GM12875 (cell line): Measurements from ENCODE around the gene GRIP2.

Source experiments
- H3K4me3 ChIP-seq: one replicate; pipeline ENCODE4 v1.5.1; 2011; ENCODE audit warnings: low read depth, low read length, control low read depth
- CTCF ChIP-seq: IDR thresholded peaks from 2 replicates; pipeline ENCODE4 v1.5.1; 2011; ENCODE audit warnings: low read depth, mild to moderate bottlenecking, control low read depth, inconsistent platforms, low read length, moderate library complexity, borderline replicate concordance; ENCODE audit not compliant: insufficient read depth

Gene GRIP2

DNA sequence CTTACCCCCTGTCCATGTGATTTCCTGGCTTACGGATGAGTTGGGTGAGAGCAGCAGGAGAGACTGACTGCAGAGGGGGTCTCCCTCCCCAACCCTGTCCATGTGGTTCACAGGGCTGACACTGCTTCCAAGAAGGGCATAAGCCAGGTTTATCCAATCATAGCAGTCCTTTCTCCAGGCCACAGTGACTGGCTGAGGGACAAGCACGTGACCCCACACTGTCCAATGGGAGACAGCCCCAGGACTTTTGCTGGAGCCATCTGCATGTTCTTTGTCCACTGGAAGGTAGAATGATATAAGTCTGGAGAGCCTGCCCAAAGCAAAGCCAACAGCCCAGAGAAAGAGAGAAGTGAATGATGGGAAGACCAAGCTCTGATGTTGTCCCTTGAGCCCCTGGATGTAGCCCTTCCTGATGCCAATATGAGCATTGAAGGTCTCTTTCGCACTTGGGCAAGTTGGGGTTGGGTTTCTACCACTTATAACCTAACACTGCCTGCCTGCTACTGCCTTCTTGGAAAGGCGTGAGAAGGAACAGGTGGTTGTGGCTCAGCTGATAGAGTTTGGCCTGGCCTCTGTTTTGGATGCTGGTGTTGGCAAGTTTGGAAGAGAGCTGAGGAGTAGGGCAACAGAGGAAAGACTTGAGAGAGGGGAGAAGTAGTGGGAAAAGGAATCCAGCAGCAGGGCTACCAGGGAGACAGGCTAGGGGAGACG is 41.3 kb upstream of the GRIP2 start:
- no peak for TF ChIP-seq CTCF
- no peak overlapping the region for H3K4me3 ChIP-seq

GRCh38 chr3:14577897-14578296 is 37.8 kb upstream of the GRIP2 start:
- TF ChIP-seq CTCF, result no peak
- no peak overlapping the region for H3K4me3 ChIP-seq

DNA sequence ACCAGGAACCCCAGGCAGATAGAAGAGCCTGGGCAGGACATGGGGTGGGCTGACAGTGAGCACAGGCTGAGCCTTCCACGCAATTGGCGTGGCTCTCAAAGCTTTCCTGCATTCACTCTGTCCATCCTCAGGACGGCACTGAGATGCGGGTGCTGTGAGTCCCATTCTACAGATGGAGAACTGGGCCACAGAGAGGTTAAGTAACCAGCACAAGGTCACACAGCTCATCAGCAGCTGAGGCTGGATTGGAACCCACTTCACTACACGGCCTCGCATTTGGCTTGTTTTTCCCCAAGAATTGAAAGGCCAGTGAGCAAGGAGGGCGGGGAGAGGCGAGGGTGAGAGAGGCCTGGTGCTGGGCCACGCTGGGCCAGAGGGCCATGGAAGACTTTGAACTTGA is 36.0 kb upstream of the GRIP2 start:
- no peak overlapping the region for H3K4me3 ChIP-seq
- no peak for TF ChIP-seq CTCF

DNA sequence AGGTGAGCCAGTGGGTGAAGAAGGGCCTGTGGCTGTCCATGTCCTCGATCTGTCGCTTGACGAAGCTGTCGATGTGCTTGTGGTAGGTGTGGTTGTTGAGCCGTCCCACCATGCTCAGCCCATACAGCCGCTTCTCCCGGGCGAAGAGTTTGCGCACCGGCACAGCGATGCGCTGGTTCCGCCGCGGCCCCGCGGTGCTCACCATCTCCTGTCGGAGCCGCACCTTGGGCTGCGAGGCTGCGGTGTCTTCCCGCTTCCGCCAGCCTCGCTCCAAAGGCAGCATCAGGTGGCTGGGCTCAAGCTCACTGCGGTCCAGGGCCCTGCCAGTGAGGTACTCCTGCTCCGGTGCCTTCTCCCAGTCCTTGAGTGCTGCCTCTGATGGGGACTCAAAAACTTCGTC is 34.0 kb upstream of the GRIP2 start:
- TF ChIP-seq CTCF, result no peak

GRCh38 chr3:14573706-14574105 is 33.6 kb upstream of the GRIP2 start:
- no peak overlapping the region for H3K4me3 ChIP-seq

More for the DNA sequence above, 34.0 kb upstream of the GRIP2 start:
- no peak overlapping the region for H3K4me3 ChIP-seq

GRCh38 chr3:14570864-14571263 is 30.7 kb upstream of the GRIP2 start:
- H3K4me3 ChIP-seq, result no peak overlapping the region
- no peak for TF ChIP-seq CTCF

More at GRCh38 chr3:14573706-14574105, 33.6 kb upstream of the GRIP2 start:
- TF ChIP-seq CTCF, result no peak

DNA sequence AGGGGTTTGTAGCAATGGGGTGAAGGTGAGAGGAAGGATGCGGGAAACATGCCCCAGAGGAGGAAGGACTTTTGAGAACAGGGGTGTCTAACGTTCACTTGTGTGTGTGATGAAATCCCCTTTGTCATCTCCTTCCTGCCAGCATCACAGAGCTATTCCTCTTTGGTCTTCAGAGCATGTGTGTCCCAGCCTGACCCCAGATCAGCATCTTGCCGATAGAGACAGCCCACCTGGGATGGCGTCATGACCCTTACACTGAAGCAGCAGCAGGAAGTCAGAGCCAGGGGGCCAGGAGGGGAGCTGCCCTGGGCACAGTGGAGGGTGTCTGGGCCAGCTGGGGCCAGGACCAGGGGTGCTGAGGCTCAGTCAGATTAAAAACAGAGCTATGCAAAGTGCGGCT is 29.9 kb upstream of the GRIP2 start:
- no peak overlapping the region for H3K4me3 ChIP-seq
- TF ChIP-seq CTCF, result no peak
